HepG2 (cell line): Measurements from ENCODE around the gene KIF6. TPM values are rescaled to one million over a fixed set of nuclear protein-coding genes. Genes with fewer than 3 reads are reported as not detected.

ENCODE experiments used
- CREM ChIP-seq, 2 experiments: sonication (generic) in 1 of 2; formaldehyde crosslinking in 1 of 2; IDR thresholded peaks; 2 replicates each; pipeline versions ENCODE4 v1.4.0 to v1.6.1; 2016 to 2020; ENCODE audit warnings: antibody characterized with exemption in 1 of 2, mild to moderate bottlenecking in 1 of 2, missing genetic modification reagents in 1 of 2
- HOXA7 ChIP-seq: sonication (generic); formaldehyde crosslinking; IDR thresholded peaks from 2 replicates; pipeline ENCODE4 v1.8.1; 2022; ENCODE audit warnings: mild to moderate bottlenecking, missing genetic modification reagents, moderate library complexity
- ISX ChIP-seq: sonication (generic); formaldehyde crosslinking; conservative IDR thresholded peaks from 2 replicates; pipeline ENCODE4 v1.5.0; 2020; ENCODE audit warnings: missing genetic modification reagents
- KDM5B ChIP-seq: sonication (generic); formaldehyde crosslinking; IDR thresholded peaks from 2 replicates; pipeline ENCODE4 v1.4.0; 2020; ENCODE audit warnings: missing genetic modification reagents, mild to moderate bottlenecking, borderline replicate concordance
- SMARCE1 ChIP-seq: fragments of 450-650 bp; IDR thresholded peaks from 2 replicates; pipeline ENCODE4 v1.6.1; 2017; ENCODE audit warnings: borderline replicate concordance
- ZNF142 ChIP-seq: sonication (generic); formaldehyde crosslinking; IDR thresholded peaks from 2 replicates; pipeline ENCODE4 v1.4.0; 2020; ENCODE audit warnings: missing genetic modification reagents
- polyA plus RNA-seq, 8 experiments: library from polyadenylated mRNA; depleted of rRNA in 3 of 8; stranded (reverse) in 7 of 8; unstranded in 1 of 8; fragments of >200 nt; fragmentation: Illumina TruSeq in 4 of 8; extraction: Trizol in 4 of 8; gene quantifications; 2 replicates each; pipeline versions ENCODE4 v1.2.1 to v1.2.3, GENCODE V29; 2011 to 2016; ENCODE audit warnings: low read depth in 4 of 8, missing spikeins in 1 of 8, mixed read lengths in 1 of 8; ENCODE audit not compliant: insufficient read depth in 1 of 8
- total RNA-seq, 5 experiments: library from RNA; depleted of rRNA; stranded (reverse); fragments of >200 nt; fragmentation: Illumina TruSeq; extraction: Trizol; gene quantifications; 2 replicates each; pipeline ENCODE4 v1.2.3, GENCODE V29; 2016; ENCODE audit warnings: low read depth in 1 of 5

KIF6 gene
- total and polyA plus RNA-seq, 2 of the 13 experiments (the other 11 are each of a cell fraction or from before 2014, with no cell fraction given): 0.04 to 0.27 TPM

- no peak for TF ChIP-seq CREM (IDR thresholded peaks at IDR 0.05)
- TF ChIP-seq CREM (CRISPR knock-in tag; IDR thresholded peaks at IDR 0.05): no peak
- no peak for TF ChIP-seq ISX
- TF ChIP-seq KDM5B (CRISPR knock-in tag): no peak
- no peak for TF ChIP-seq SMARCE1
- no peak for TF ChIP-seq HOXA7
- TF ChIP-seq ZNF142 (CRISPR knock-in tag): no peak
Observed at GRCh38 chr6:39339868-39340550, 385.2 kb downstream of the KIF6 start (continued).
